GM18502 (cell line): ENCODE data around the gene HSPA1B.
A peak's percentile ranks its signal among the peaks of the same experiment; 100 is the strongest.
"Not testable (repeated sequence)": the region's sequence is repeated elsewhere in the genome, so short reads cannot be mapped to it uniquely, and the experiment has no call there.

Source experiments
- ATAC-seq: cut with Tn5 transposase; IDR thresholded peaks from one replicate; pipeline ENCODE4 v1.9.1; 2021; ENCODE audit warnings: mild to moderate bottlenecking; ENCODE audit not compliant: unreplicated experiment, poor library complexity

The HSPA1B gene

DNA sequence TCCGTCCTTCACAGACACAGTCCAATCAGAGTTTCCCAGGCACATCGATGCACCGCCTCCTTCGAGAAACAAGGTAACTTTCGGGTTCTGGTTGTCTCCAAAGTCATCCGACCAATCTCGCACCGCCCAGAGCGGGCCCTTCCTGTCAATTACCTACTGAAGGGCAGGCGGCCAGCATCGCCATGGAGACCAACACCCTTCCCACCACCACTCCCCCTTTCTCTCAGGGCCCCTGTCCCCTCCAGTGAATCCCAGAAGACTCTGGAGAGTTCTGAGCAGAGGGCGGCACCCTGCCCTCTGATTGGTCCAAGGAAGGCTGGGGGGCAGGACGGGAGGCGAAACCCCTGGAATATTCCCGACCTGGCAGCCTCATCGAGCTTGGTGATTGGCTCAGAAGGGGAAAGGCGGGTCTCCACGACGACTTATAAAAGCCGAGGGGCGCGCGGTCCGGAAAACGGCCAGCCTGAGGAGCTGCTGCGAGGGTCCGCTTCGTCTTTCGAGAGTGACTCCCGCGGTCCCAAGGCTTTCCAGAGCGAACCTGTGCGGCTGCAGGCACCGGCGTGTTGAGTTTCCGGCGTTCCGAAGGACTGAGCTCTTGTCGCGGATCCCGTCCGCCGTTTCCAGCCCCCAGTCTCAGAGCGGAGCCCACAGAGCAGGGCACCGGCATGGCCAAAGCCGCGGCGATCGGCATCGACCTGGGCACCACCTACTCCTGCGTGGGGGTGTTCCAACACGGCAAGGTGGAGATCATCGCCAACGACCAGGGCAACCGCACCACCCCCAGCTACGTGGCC lies at the start of gene HSPA1B:
Gene HSPA1B (plus strand): TSS at position 453 of the 794 bp plus-strand sequence. CDS start 213 bp downstream, at position 666.
- peak; percentile 66 for ATAC-seq

DNA sequence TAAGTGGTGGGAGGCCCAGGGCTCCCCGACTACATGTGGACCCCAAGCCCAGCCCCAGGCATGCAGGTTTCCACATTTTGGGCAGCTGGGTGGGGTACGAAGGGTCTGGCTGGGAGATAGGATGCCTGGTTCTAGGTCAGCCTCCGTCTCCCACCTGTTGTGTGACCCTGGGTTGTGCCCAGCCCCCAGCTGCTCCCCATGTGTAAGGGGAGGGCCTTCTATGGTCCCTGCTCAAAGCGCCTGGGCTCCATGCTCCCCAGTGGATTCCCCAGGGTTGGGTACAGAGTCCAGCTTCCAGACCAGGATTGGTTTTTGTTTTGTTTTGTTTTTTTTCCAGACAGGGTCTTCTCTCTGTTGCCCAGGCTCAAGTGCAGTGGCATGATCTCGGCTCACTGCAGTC lies 49.3 kb upstream of the HSPA1B start:
- ATAC-seq, result no peak

GRCh38 chr6:31778999-31779885 lies 48.3 kb upstream of the HSPA1B start:
- ATAC-seq, result no peak

DNA sequence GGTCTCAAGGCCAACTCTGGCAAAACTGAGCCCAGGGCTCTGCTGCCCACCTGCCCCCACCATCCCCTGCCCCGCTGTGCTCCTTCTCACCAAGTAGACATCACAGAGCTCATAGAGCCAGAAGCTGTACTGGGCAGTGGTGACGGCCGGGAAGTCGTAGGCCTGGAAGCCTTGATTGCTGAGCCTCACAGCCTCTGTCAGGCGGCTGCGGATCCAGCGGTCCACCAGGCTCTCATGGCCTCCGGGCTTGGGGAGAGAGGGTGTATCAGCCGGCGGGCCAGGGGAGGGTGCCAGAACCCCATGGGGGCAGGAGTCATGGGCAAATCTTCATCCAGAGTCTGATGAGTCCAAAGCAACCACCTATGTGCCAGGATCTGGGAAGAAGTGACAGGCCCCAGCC lies 47.6 kb upstream of the HSPA1B start:
- ATAC-seq, result no peak

DNA sequence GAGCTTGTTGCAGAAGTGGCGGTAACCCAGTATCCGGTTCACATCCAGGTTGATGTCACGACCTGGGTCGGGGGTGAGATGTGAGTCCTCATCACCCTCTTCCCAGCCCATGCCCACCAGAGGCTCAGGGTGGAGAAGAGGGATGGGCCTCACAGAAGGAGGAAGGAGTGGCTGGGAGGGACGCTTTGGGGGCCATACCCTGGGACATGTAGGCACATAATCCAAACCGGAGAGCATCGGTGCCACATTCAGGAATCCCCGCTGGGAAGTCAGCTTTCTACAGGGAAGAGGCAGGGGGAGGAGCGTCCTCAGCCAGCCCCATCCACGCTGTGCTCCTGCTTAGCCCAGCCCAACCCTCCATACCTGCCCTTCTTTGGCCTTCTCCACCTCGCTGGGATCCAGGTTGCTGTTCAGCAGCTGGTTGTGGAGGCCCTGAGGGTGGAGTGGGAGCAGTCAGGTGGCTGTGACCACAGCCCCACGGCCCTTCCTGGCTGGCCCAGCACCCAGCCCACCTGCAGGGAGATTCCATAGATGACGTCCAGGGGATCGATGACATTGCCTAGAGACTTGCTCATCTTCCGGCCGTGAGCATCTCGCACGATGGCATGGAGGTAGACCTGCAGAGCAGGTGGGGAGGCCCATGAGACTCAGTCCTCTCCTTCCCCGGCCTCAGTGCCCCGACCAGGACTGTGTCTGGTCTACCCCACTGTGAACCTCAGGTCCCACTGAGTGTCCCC lies 46.9 kb upstream of the HSPA1B start:
- no peak for ATAC-seq

GRCh38 chr6:31781244-31782125 lies 46.1 kb upstream of the HSPA1B start:
- no peak for ATAC-seq

GRCh38 chr6:31782126-31782855 lies 45.2 kb upstream of the HSPA1B start:
- ATAC-seq, result no peak

- no peak for ATAC-seq
Measured at GRCh38 chr6:31784098-31784925, 43.2 kb upstream of the HSPA1B start.

DNA sequence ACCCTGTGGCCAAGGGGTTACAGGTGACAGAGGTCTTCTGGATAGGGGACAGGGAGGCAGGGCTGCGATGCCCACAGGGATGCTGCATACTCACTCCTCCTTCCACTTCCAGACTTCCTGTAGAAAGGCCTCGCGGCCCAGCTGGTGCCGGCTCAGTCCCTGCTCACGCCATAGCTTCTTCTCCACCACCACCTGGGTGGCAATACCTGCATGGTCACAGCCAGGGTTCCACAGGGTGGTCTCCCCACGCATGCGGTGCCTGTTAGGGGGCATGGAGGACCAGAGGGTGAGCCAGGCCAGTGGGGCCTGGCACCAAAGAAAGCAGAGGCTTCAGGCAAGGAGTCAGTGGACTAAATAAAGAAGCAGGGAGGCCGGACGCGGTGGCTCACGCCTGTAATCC lies 42.1 kb upstream of the HSPA1B start:
- ATAC-seq, result no peak

- ATAC-seq, result no peak
Measured at GRCh38 chr6:31791324-31792089, 36.0 kb upstream of the HSPA1B start.

DNA sequence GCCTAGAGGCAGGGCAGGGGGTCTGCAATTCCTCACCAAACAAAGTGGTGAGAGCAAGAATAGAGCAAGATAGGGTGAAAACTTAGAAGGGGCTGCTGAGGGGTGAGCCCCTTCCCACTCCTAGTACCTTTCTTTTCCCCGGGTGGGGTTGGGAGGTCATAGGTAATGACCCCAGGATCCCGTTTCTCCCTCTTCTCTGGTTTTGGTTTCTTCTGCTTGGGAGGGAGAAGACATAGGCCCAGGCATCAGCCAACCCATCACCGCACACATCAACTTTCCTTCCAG lies 35.5 kb upstream of the HSPA1B start:
- ATAC-seq, result no peak

- ATAC-seq, result no peak
Measured at GRCh38 chr6:31792761-31793171, 34.8 kb upstream of the HSPA1B start.

DNA sequence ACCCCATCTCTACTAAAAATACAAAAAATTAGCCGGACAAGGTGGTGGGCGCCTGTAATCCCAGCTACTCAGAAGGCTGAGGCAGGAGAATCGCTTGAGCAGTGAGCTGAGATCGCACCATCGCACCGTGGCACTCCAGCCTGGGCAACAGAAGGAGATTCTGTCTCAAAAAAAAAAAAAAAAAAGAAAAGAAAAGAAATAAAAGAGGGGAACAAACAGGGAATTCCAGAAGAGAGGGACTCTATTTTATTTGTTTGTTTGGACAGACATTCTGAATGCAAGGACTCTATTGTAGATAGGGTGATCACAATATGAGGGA lies 33.7 kb upstream of the HSPA1B start:
- ATAC-seq, result not testable (repeated sequence)

DNA sequence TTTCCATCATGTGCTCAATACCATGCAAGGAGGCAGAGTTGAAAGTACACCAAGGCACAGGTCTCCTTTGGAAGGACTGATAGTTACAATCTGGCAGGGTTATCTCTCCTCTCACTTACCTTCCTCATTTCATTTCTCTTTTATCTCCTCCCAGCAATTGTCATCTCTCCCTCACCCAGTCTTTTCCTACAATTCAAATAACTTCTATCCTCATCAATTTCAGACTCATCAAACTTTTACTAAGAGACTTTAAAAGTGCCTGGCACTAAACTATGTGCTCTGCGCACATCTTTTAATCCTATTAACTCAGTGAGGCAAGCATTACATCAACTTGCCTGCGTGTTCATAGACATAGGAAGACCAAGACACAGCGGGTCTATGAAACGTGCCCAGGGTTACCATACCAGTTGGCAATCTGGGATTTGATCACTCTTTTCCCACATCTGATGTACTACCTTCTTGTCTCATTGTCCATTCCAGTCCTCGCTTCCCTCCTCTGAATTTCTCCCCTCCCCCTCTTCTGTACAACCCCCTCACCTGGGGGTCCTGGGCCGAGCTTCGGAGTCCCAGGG lies 33.2 kb upstream of the HSPA1B start:
- no peak for ATAC-seq

DNA sequence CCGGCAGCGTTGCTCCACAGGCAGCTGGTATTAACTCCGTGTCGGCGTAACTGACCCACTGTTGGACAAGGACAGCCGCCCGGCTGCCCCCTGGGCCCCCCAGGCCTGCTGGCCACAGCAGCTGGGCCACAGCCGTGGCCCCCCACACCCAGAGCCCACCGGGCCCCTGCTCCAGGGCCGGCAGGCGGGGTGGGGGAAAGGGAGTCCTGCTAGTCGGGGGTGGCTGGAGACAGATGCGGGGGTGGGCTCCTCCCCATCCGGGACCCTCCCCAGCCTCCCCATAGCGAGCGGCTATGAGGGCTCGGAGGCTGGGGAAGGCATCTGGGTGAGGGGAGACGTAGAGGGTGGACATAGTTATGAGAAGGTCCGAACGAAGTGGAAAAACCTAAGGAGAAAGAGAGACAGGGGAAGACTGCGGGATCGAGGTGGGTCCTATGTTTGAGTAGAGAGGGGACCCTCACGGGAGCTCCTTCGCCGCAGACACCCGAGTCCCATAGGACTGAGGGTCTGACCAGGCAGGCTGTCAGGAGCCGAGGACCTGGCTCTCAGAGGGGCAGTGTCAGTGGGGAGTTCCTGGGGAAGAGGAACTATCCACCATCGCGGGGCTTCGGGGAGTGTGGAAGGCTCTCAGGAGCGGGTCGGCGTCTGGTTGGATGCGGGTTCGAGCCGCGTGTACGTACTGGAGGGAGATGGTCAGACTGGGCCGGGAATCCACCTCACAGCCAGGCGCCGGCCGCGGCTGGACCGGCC lies 32.5 kb upstream of the HSPA1B start:
- no peak for ATAC-seq

- ATAC-seq, result peak; percentile 85
Measured at GRCh38 chr6:31795616-31796298, 31.8 kb upstream of the HSPA1B start, which contains the start of gene VARS1. VARS1 (minus strand) TSS chr6:31795752; CDS start chr6:31795217, 535 bp downstream.
